ENCODE data around the gene FAM3D.

Gene FAM3D

GRCh38 chr3:58692484-58692883 is 25.9 kb upstream of the FAM3D start:
- no peak overlapping the region for H3K4me3 ChIP-seq (ENCODE audit: low read depth, low read length)
- no peak for DNase-seq (ENCODE audit: low read depth)
- TF ChIP-seq, protein P1, sequence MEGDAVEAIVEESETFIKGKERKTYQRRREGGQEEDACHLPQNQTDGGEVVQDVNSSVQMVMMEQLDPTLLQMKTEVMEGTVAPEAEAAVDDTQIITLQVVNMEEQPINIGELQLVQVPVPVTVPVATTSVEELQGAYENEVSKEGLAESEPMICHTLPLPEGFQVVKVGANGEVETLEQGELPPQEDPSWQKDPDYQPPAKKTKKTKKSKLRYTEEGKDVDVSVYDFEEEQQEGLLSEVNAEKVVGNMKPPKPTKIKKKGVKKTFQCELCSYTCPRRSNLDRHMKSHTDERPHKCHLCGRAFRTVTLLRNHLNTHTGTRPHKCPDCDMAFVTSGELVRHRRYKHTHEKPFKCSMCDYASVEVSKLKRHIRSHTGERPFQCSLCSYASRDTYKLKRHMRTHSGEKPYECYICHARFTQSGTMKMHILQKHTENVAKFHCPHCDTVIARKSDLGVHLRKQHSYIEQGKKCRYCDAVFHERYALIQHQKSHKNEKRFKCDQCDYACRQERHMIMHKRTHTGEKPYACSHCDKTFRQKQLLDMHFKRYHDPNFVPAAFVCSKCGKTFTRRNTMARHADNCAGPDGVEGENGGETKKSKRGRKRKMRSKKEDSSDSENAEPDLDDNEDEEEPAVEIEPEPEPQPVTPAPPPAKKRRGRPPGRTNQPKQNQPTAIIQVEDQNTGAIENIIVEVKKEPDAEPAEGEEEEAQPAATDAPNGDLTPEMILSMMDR (conservative IDR thresholded peaks at IDR 0.05; ENCODE audit: low read depth, low read length) = no peak

- H3K4me3 ChIP-seq (ENCODE audit: low read depth, low read length) = no peak overlapping the region
- TF ChIP-seq, protein P1 (conservative IDR thresholded peaks at IDR 0.05; ENCODE audit: low read depth, low read length) = no peak
- DNase-seq (ENCODE audit: low read depth) = peak; percentile 28
Observed at GRCh38 chr3:58691997-58692396, 25.4 kb upstream of the FAM3D start.

GRCh38 chr3:58690490-58690889 is 23.9 kb upstream of the FAM3D start:
- TF ChIP-seq, protein P1 (conservative IDR thresholded peaks at IDR 0.05; ENCODE audit: low read depth, low read length) = no peak
- no peak for DNase-seq (ENCODE audit: low read depth)

GRCh38 chr3:58688574-58688973 is 22.0 kb upstream of the FAM3D start:
- H3K4me3 ChIP-seq (ENCODE audit: low read depth, low read length) = no peak overlapping the region
- TF ChIP-seq, protein P1 (conservative IDR thresholded peaks at IDR 0.05; ENCODE audit: low read depth, low read length) = no peak
- DNase-seq (ENCODE audit: low read depth) = no peak

More at GRCh38 chr3:58690490-58690889, 23.9 kb upstream of the FAM3D start:
- no peak overlapping the region for H3K4me3 ChIP-seq (ENCODE audit: low read depth, low read length)

- DNase-seq (ENCODE audit: low read depth) = no peak
- TF ChIP-seq, protein P1 (conservative IDR thresholded peaks at IDR 0.05; ENCODE audit: low read depth, low read length) = no peak
- no peak overlapping the region for H3K4me3 ChIP-seq (ENCODE audit: low read depth, low read length)
Observed at GRCh38 chr3:58686847-58687246, 20.3 kb upstream of the FAM3D start.

DNA sequence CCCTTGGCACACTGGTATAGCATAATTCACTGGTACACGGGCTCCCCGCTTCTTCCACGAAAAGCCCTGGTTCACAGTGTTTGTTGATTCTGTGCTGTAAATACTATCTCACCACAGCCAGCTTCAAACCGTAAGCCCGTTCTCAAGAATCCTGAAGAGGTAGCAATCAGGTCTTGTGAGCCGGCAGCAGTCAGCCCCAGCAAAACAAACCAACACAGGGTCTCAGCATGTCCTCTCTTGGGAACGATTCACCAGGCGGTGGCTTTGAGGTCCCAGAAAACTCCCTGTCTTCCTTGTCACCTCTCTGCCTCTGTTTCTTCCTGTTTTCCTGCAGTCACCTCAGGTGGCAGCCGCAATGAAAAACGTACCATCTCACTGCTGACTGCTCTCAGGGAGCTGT is 19.1 kb upstream of the FAM3D start:
- TF ChIP-seq, protein P1 (conservative IDR thresholded peaks at IDR 0.05; ENCODE audit: low read depth, low read length) = no peak
- no peak for DNase-seq (ENCODE audit: low read depth)
- no peak overlapping the region for H3K4me3 ChIP-seq (ENCODE audit: low read depth, low read length)

- H3K4me3 ChIP-seq (ENCODE audit: low read depth, low read length) = no peak overlapping the region
- TF ChIP-seq, protein P1 (conservative IDR thresholded peaks at IDR 0.05; ENCODE audit: low read depth, low read length) = no peak
- peak; percentile 38 for DNase-seq (ENCODE audit: low read depth)
Observed at GRCh38 chr3:58683466-58683865, 16.9 kb upstream of the FAM3D start.
